PFSK-1 (cell line): ENCODE measurements around the gene IMPDH2.

Experiments used
- POLR2AphosphoS5 ChIP-seq: IDR thresholded peaks from 2 replicates; pipeline ENCODE4 v1.6.1; 2012; ENCODE audit warnings: low read depth, mild to moderate bottlenecking, control low read depth, low read length, moderate library complexity
- SIN3A ChIP-seq: IDR thresholded peaks from 2 replicates; pipeline ENCODE4 v1.6.1; 2012; ENCODE audit warnings: mild to moderate bottlenecking, low read length, moderate library complexity, borderline replicate concordance; ENCODE audit not compliant: insufficient read depth
- TAF1 ChIP-seq: IDR thresholded peaks from 2 replicates; pipeline ENCODE4 v1.6.1; 2012; ENCODE audit warnings: low read length, control low read depth, borderline replicate concordance; ENCODE audit not compliant: insufficient read depth
- TF ChIP-seq, protein P1 (sequence below), 2 experiments: IDR thresholded peaks; 2 replicates each; pipeline versions ENCODE4 v1.6.1 to v1.8.0; 2011 to 2012; ENCODE audit warnings: low read depth in 2 of 2, low read length in 2 of 2, control low read depth in 1 of 2, inconsistent platforms in 1 of 2, mild to moderate bottlenecking in 1 of 2, moderate library complexity in 1 of 2; ENCODE audit not compliant: insufficient read depth in 1 of 2

- TF ChIP-seq POLR2AphosphoS5 (no peak), SIN3A (no peak), TAF1 (no peak)
- TF ChIP-seq, protein P1, sequence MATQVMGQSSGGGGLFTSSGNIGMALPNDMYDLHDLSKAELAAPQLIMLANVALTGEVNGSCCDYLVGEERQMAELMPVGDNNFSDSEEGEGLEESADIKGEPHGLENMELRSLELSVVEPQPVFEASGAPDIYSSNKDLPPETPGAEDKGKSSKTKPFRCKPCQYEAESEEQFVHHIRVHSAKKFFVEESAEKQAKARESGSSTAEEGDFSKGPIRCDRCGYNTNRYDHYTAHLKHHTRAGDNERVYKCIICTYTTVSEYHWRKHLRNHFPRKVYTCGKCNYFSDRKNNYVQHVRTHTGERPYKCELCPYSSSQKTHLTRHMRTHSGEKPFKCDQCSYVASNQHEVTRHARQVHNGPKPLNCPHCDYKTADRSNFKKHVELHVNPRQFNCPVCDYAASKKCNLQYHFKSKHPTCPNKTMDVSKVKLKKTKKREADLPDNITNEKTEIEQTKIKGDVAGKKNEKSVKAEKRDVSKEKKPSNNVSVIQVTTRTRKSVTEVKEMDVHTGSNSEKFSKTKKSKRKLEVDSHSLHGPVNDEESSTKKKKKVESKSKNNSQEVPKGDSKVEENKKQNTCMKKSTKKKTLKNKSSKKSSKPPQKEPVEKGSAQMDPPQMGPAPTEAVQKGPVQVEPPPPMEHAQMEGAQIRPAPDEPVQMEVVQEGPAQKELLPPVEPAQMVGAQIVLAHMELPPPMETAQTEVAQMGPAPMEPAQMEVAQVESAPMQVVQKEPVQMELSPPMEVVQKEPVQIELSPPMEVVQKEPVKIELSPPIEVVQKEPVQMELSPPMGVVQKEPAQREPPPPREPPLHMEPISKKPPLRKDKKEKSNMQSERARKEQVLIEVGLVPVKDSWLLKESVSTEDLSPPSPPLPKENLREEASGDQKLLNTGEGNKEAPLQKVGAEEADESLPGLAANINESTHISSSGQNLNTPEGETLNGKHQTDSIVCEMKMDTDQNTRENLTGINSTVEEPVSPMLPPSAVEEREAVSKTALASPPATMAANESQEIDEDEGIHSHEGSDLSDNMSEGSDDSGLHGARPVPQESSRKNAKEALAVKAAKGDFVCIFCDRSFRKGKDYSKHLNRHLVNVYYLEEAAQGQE (IDR thresholded peaks at IDR 0.05; ENCODE audit: insufficient read depth in 1 of 2, low read depth in 2 of 2, low read length in 2 of 2), result no peak
Measured at GRCh38 chr3:49057268-49057667, 28.1 kb upstream of the IMPDH2 start.
